Panc1 (cell line): ENCODE data around the gene ZBBX. TPM values are rescaled to one million over a fixed set of nuclear protein-coding genes. Genes with fewer than 3 reads are reported as not detected.

Source experiments
- ATAC-seq: fragments of 200-7000 bp; cut with Tn5 transposase; 2 replicates; pipeline ENCODE4 v1.9.1; 2020; ENCODE audit warnings: mild to moderate bottlenecking, moderate library complexity
- BruUV-seq: library from RNA; stranded (reverse); fragments of 400-500 nt; replicated peaks from 2 replicates; lab custom pipeline; 2021; lab: Mats Ljungman, UMichigan
- CTCF ChIA-PET: fragments of 300-600 bp; sonication (Branson Sonifier 250); formaldehyde crosslinking; loops from one replicate; lab custom pipeline; 2022; ENCODE audit warnings: antibody characterized with exemption; lab: Charles Lee
- POLR2A ChIA-PET: fragments of 300-600 bp; sonication (Branson Sonifier 250); formaldehyde crosslinking; loops from one replicate; lab custom pipeline; 2022; ENCODE audit warnings: antibody characterized with exemption; lab: Charles Lee
- DNase-seq: peaks from one replicate; pipeline ENCODE4 v3.0.0-alpha.2; 2010; ENCODE audit warnings: low read depth, low spot score
- H3K27ac ChIP-seq: 2 replicates; pipeline ENCODE4 v1.5.1; 2011; ENCODE audit warnings: mild to moderate bottlenecking, low read length, inconsistent platforms
- H3K27me3 ChIP-seq: fragments of 200-500 bp; sonication (Bioruptor generic); 2 replicates; pipeline ENCODE4 v1.6.0; 2014; ENCODE audit warnings: low read length, inconsistent platforms; ENCODE audit not compliant: control insufficient read depth, insufficient read depth
- H3K36me3 ChIP-seq: fragments of 200-500 bp; sonication (Bioruptor generic); 2 replicates; pipeline ENCODE4 v1.5.1; 2014; ENCODE audit warnings: inconsistent platforms, mild to moderate bottlenecking, low read length, moderate library complexity; ENCODE audit not compliant: control insufficient read depth, insufficient read depth
- H3K4me1 ChIP-seq: 2 replicates; pipeline ENCODE4 v1.5.1; 2011; ENCODE audit warnings: inconsistent platforms, mild to moderate bottlenecking, low read length, moderate library complexity; ENCODE audit not compliant: control insufficient read depth, insufficient read depth
- H3K4me3 ChIP-seq, 2 experiments: 2 replicates each; pipeline ENCODE4 v1.5.1; 2011 to 2012; ENCODE audit warnings: low read depth in 2 of 2, low read length in 2 of 2, mild to moderate bottlenecking in 2 of 2, inconsistent platforms in 1 of 2, moderate library complexity in 1 of 2
- H3K9me3 ChIP-seq: fragments of 200-500 bp; sonication (Bioruptor generic); 2 replicates; pipeline ENCODE4 v1.5.1; 2014; ENCODE audit warnings: low read depth, mild to moderate bottlenecking, inconsistent platforms, low read length, moderate library complexity; ENCODE audit not compliant: control insufficient read depth, insufficient read depth
- CTCF ChIP-seq: fragments of 450-650 bp; IDR thresholded peaks from 2 replicates; pipeline ENCODE4 v1.5.1; 2017; ENCODE audit warnings: mild to moderate bottlenecking
- POLR2AphosphoS5 ChIP-seq: IDR thresholded peaks from 2 replicates; pipeline ENCODE4 v1.6.1; 2012; ENCODE audit warnings: mild to moderate bottlenecking, low read depth, low read length, moderate library complexity
- REST ChIP-seq, 2 experiments: IDR thresholded peaks; 2 replicates each; pipeline ENCODE4 v1.6.1; 2011 to 2012; ENCODE audit warnings: low read depth in 2 of 2, control low read depth in 1 of 2, low read length in 1 of 2, mild to moderate bottlenecking in 1 of 2, moderate library complexity in 1 of 2; ENCODE audit not compliant: insufficient read depth in 1 of 2
- SIN3A ChIP-seq: IDR thresholded peaks from 2 replicates; pipeline ENCODE4 v1.6.1; 2012; ENCODE audit warnings: low read depth, mild to moderate bottlenecking, low read length, moderate library complexity, borderline replicate concordance; ENCODE audit not compliant: insufficient read depth
- TCF7L2 ChIP-seq: IDR thresholded peaks from 2 replicates; pipeline ENCODE4 v1.6.1; 2011; ENCODE audit warnings: mild to moderate bottlenecking, low read depth, low read length, inconsistent platforms
- in situ Hi-C: cut with HindIII; loops from 2 replicates; pipeline ENCODE4 v1.10.0; 2016; ENCODE audit warnings: low sequenced_read_pairs, low pct_unique_long_range_greater_than_20kb
- intact Hi-C: fragments of 100-400 bp; cut with micrococcal nuclease; formaldehyde crosslinking; loops from one replicate; pipeline ENCODE4 v1.10.0; 2022; ENCODE audit not compliant: unreplicated experiment
- total RNA-seq: library from RNA; stranded (reverse); gene quantifications from one replicate; pipeline ENCODE4 v1.2.1, GENCODE V29; 2021; ENCODE audit not compliant: unreplicated experiment

ZBBX gene
- total RNA-seq, 1 experiment from 2014 or later: not detected

GRCh38 chr3:167409611-167410010 is 29.5 kb upstream of the ZBBX start:
- in situ Hi-C loops (no loop called here), intact Hi-C loops (loop anchor here (5.0 kb wide), 1 partner anchor 273 kb away; no protein-coding TSS in a partner anchor)
- no peak for DNase-seq
- H3K27ac ChIP-seq: no peak overlapping the region
- no peaks in the 10 kb centered on the region for H3K27me3 ChIP-seq
- H3K9me3 ChIP-seq: no peaks in the 10 kb centered on the region
- no peak for TF ChIP-seq SIN3A
- no peak for TF ChIP-seq REST (IDR thresholded peaks at IDR 0.05; ENCODE audit: insufficient read depth in 1 of 2, low read depth in 2 of 2, low read length in 1 of 2)
- TF ChIP-seq POLR2AphosphoS5: no peak
- TF ChIP-seq CTCF: no peak
- no peak for TF ChIP-seq TCF7L2
- POLR2A ChIA-PET: no interaction called here
- no peaks in the 10 kb centered on the region for H3K36me3 ChIP-seq
- CTCF ChIA-PET: no interaction called here
- BruUV-seq: no TSS peak
- ATAC-seq: no peak
- no peak overlapping the region for H3K4me3 ChIP-seq
- H3K4me1 ChIP-seq: no peaks in the 10 kb centered on the region

GRCh38 chr3:167406876-167407492 is 26.9 kb upstream of the ZBBX start:
- BruUV-seq: no TSS peak
- Histone ChIP-seq H3K4me1 (no peaks in the 10 kb centered on the region), H3K27ac (no peak overlapping the region), H3K4me3 (no peak overlapping the region), H3K27me3 (no peaks in the 10 kb centered on the region), H3K9me3 (no peaks in the 10 kb centered on the region), H3K36me3 (no peaks in the 10 kb centered on the region)
- TF ChIP-seq REST (IDR thresholded peaks at IDR 0.05; ENCODE audit: insufficient read depth in 1 of 2, low read depth in 2 of 2, low read length in 1 of 2) (no peak), CTCF (peak; percentile 66)
- intact Hi-C loops (loop anchor here (5.0 kb wide), 1 partner anchor 275 kb away; no protein-coding TSS in a partner anchor), in situ Hi-C loops (no loop called here)
- ChIA-PET CTCF (no interaction called here), POLR2A (no interaction called here)
- ATAC-seq (peak; percentile 73; the same call in 1 of the 2 replicates), DNase-seq (peak; percentile 15)
